ENCODE data around the gene CAV1.

CAV1 gene

DNA sequence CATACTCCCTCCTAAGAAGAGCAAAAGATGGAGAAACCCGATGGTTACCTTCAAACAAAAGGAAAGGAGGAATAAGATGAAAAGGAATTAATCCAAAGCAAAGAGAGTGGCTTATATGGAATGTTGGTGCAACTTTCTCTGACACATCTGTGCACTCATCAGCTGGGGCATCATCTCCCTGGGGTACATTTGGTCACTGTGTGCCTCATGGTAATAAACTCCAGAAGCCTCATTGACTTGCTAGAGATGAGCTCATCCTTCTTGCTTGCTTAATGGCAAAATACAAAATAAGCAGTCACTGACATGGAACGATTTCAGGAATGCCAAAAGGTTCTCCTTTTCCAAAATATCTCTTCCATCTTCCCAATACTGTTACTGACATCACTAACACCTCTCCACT is 22.5 kb downstream of the CAV1 start:
- DNase-seq (ENCODE audit: low spot score), result no peak
- no peak overlapping the region for H3K27ac Mint-ChIP-seq
- H3K9me3 Mint-ChIP-seq, result no peaks in the 10 kb centered on the region
- H3K27me3 Mint-ChIP-seq (ENCODE audit: low read depth), result peaks cover 8% of the 10 kb centered on the region
- H3K4me1 Mint-ChIP-seq (ENCODE audit: low read depth), result no peaks in the 10 kb centered on the region
- H3K4me3 Mint-ChIP-seq, result no peak overlapping the region
- no peaks in the 10 kb centered on the region for H3K36me3 Mint-ChIP-seq (ENCODE audit: low read depth)

GRCh38 chr7:116548506-116548905 is 23.7 kb downstream of the CAV1 start:
- Mint-ChIP-seq H3K9me3 (no peaks in the 10 kb centered on the region), H3K36me3 (ENCODE audit: low read depth) (no peaks in the 10 kb centered on the region), H3K27me3 (ENCODE audit: low read depth) (peaks cover 9% of the 10 kb centered on the region), H3K4me3 (no peak overlapping the region), H3K27ac (no peak overlapping the region), H3K4me1 (ENCODE audit: low read depth) (no peaks in the 10 kb centered on the region)
- DNase-seq (ENCODE audit: low spot score), result no peak

- no peaks in the 10 kb centered on the region for H3K36me3 Mint-ChIP-seq (ENCODE audit: low read depth)
- no peak overlapping the region for H3K4me3 Mint-ChIP-seq
- no peaks in the 10 kb centered on the region for H3K4me1 Mint-ChIP-seq (ENCODE audit: low read depth)
- H3K27ac Mint-ChIP-seq, result no peak overlapping the region
- H3K9me3 Mint-ChIP-seq, result no peaks in the 10 kb centered on the region
- no peak for DNase-seq (ENCODE audit: low spot score)
- peaks cover 15% of the 10 kb centered on the region for H3K27me3 Mint-ChIP-seq (ENCODE audit: low read depth)
Measured at GRCh38 chr7:116549370-116549769, 24.5 kb downstream of the CAV1 start.

DNA sequence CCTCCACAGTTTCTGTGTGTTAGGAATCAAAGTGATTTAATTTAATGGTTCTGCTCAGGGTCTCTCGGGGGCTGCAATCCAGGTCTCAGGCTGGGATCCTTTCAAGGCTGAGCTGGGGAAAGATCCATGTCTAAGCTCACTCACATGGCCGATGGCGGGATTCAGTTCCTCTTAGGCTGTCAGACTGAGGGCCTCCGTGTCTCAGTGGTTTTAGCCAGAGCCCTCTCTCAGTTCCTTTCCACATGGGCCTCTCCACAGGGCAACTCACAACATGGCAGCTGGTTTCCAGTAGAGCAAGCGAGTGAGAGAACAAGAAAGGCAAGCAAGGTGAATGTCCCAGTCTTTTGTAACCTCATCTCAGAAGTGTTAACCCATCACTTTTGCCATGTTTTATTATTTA is 26.9 kb downstream of the CAV1 start:
- no peaks in the 10 kb centered on the region for H3K36me3 Mint-ChIP-seq (ENCODE audit: low read depth)
- no peak for DNase-seq (ENCODE audit: low spot score)
- H3K4me1 Mint-ChIP-seq (ENCODE audit: low read depth), result no peaks in the 10 kb centered on the region
- H3K27ac Mint-ChIP-seq, result no peak overlapping the region
- no peak overlapping the region for H3K4me3 Mint-ChIP-seq
- H3K27me3 Mint-ChIP-seq (ENCODE audit: low read depth), result peaks cover 15% of the 10 kb centered on the region
- no peaks in the 10 kb centered on the region for H3K9me3 Mint-ChIP-seq

DNA sequence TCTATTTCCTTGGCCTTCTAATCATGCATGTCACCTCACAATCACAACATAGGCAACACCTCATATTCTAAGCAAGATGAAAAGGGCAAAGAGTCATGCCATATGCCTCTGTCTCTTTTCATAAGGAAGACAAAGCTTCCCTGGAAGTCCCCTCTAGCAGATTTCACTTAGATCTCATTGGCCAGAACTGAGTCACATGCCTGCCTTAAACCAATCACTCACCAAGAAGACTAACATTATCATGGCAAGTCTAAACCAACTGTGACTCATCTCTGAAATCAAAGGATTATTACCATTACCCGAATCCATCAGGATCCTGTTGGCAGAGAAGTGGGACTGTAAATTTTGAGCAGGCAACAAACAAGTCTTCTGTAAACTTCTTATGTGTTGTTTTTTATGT is 27.8 kb downstream of the CAV1 start:
- no peaks in the 10 kb centered on the region for H3K36me3 Mint-ChIP-seq (ENCODE audit: low read depth)
- no peaks in the 10 kb centered on the region for H3K4me1 Mint-ChIP-seq (ENCODE audit: low read depth)
- peaks cover 14% of the 10 kb centered on the region for H3K27me3 Mint-ChIP-seq (ENCODE audit: low read depth)
- H3K27ac Mint-ChIP-seq, result no peak overlapping the region
- H3K9me3 Mint-ChIP-seq, result no peaks in the 10 kb centered on the region
- H3K4me3 Mint-ChIP-seq, result no peak overlapping the region
- no peak for DNase-seq (ENCODE audit: low spot score)

GRCh38 chr7:116553168-116553964 is 28.5 kb downstream of the CAV1 start:
- Mint-ChIP-seq H3K9me3 (no peaks in the 10 kb centered on the region), H3K36me3 (ENCODE audit: low read depth) (no peaks in the 10 kb centered on the region), H3K27ac (no peak overlapping the region), H3K4me3 (no peak overlapping the region), H3K4me1 (ENCODE audit: low read depth) (no peaks in the 10 kb centered on the region), H3K27me3 (ENCODE audit: low read depth) (peaks cover 19% of the 10 kb centered on the region)
- DNase-seq (ENCODE audit: low spot score), result no peak

DNA sequence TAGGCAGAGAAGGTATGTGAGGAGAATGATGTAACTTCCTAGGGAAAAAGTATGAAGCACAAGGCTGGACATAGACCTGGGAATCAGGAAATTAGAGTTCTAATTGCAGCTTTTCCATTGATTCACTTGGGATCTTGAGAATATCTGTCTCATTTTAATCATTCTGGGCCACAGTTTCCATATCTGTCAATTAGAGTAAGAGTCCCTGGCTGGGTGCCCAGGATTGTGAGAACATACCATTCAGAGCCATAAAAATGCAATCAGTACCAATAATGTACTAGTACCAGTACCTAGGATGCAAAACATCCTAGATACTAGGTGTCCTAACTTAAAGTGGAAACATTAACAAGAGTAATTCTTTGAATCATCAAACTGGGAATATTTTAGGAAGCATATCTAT is 29.6 kb downstream of the CAV1 start:
- DNase-seq (ENCODE audit: low spot score), result no peak
- Mint-ChIP-seq H3K9me3 (no peaks in the 10 kb centered on the region), H3K36me3 (ENCODE audit: low read depth) (no peaks in the 10 kb centered on the region), H3K4me3 (no peak overlapping the region), H3K4me1 (ENCODE audit: low read depth) (no peaks in the 10 kb centered on the region), H3K27me3 (ENCODE audit: low read depth) (peaks cover 25% of the 10 kb centered on the region), H3K27ac (no peak overlapping the region)

GRCh38 chr7:116554911-116555310 is 30.1 kb downstream of the CAV1 start:
- no peak for DNase-seq (ENCODE audit: low spot score)
- H3K4me1 Mint-ChIP-seq (ENCODE audit: low read depth), result no peaks in the 10 kb centered on the region
- H3K27ac Mint-ChIP-seq, result no peak overlapping the region
- no peak overlapping the region for H3K4me3 Mint-ChIP-seq
- H3K9me3 Mint-ChIP-seq, result no peaks in the 10 kb centered on the region
- H3K27me3 Mint-ChIP-seq (ENCODE audit: low read depth), result peaks cover 28% of the 10 kb centered on the region
- H3K36me3 Mint-ChIP-seq (ENCODE audit: low read depth), result no peaks in the 10 kb centered on the region

GRCh38 chr7:116557066-116557585 is 32.3 kb downstream of the CAV1 start:
- DNase-seq (ENCODE audit: low spot score), result no peak
- no peaks in the 10 kb centered on the region for H3K4me1 Mint-ChIP-seq (ENCODE audit: low read depth)

DNA sequence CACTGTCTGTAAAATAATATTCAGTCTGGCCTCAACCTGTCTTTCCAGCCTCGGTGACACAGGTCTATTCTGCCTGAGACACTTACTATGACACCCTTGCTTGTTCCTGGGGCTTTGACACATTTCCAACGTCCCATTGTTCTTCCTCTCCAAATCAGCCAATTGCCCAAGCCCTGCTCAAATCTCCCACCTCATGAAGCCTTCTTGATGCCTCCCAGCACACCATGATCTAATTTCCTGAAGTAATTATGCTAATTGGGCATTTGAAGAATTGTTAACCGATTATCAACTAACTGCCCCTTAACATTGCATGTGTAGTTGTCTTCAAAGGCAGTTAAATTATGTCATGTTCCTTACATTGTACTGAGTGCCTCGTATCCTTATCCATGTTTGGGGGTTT is 33.1 kb downstream of the CAV1 start:
- Mint-ChIP-seq H3K4me3 (no peak overlapping the region), H3K9me3 (no peaks in the 10 kb centered on the region), H3K36me3 (ENCODE audit: low read depth) (no peaks in the 10 kb centered on the region), H3K27me3 (ENCODE audit: low read depth) (peaks cover 37% of the 10 kb centered on the region), H3K27ac (no peak overlapping the region), H3K4me1 (ENCODE audit: low read depth) (no peaks in the 10 kb centered on the region)
- no peak for DNase-seq (ENCODE audit: low spot score)

More at GRCh38 chr7:116557066-116557585, 32.3 kb downstream of the CAV1 start:
- peaks cover 35% of the 10 kb centered on the region for H3K27me3 Mint-ChIP-seq (ENCODE audit: low read depth)
- no peaks in the 10 kb centered on the region for H3K9me3 Mint-ChIP-seq
- H3K36me3 Mint-ChIP-seq (ENCODE audit: low read depth), result no peaks in the 10 kb centered on the region
- no peak overlapping the region for H3K27ac Mint-ChIP-seq
- no peak overlapping the region for H3K4me3 Mint-ChIP-seq

DNA sequence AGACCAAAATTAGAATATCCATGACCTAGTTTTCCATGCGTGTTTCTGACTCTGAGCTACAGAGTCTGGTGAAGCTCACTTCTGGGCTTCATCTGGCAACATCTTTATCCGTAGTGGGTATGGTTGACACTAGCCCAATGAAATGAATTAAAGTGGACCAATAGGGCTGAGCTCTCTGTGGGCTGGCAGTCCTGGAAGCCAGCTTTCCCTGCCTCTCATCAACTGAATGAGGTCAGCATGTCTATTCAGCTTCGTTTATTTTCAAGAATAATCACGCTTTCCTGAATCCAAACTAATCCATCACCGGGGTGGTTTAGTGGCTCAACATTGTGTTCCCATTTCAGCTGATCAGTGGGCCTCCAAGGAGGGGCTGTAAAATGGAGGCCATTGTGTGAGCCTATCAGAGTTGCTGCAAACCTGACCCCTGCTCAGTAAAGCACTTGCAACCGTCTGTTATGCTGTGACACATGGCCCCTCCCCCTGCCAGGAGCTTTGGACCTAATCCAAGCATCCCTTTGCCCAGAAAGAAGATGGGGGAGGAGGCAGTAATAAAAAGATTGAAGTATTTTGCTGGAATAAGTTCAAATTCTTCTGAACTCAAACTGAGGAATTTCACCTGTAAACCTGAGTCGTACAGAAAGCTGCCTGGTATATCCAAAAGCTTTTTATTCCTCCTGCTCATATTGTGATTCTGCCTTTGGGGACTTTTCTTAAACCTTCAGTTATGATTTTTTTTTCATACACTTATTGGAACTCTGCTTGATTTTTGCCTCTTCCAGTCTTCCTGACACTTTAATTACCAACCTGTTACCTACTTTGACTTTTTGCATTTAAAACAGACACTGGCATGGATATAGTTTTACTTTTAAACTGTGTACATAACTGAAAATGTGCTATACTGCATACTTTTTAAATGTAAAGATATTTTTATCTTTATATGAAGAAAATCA is 35.5 kb downstream of the CAV1 start:
- no peaks in the 10 kb centered on the region for H3K9me3 Mint-ChIP-seq
- DNase-seq (ENCODE audit: low spot score), result no peak
- no peak overlapping the region for H3K4me3 Mint-ChIP-seq
- H3K27ac Mint-ChIP-seq, result no peak overlapping the region
- no peaks in the 10 kb centered on the region for H3K36me3 Mint-ChIP-seq (ENCODE audit: low read depth)
- H3K4me1 Mint-ChIP-seq (ENCODE audit: low read depth), result no peaks in the 10 kb centered on the region
- H3K27me3 Mint-ChIP-seq (ENCODE audit: low read depth), result peaks cover 32% of the 10 kb centered on the region

- Mint-ChIP-seq H3K27me3 (ENCODE audit: low read depth) (peaks cover 32% of the 10 kb centered on the region), H3K4me3 (no peak overlapping the region), H3K9me3 (no peaks in the 10 kb centered on the region), H3K27ac (no peak overlapping the region), H3K4me1 (ENCODE audit: low read depth) (no peaks in the 10 kb centered on the region), H3K36me3 (ENCODE audit: low read depth) (no peaks in the 10 kb centered on the region)
- DNase-seq (ENCODE audit: low spot score), result no peak
Measured at GRCh38 chr7:116561697-116562483, 37.1 kb downstream of the CAV1 start.

GRCh38 chr7:116562529-116563121 is 37.8 kb downstream of the CAV1 start:
- no peak overlapping the region for H3K27ac Mint-ChIP-seq
- no peak overlapping the region for H3K4me3 Mint-ChIP-seq
- no peaks in the 10 kb centered on the region for H3K36me3 Mint-ChIP-seq (ENCODE audit: low read depth)
- H3K9me3 Mint-ChIP-seq, result no peaks in the 10 kb centered on the region
- no peaks in the 10 kb centered on the region for H3K4me1 Mint-ChIP-seq (ENCODE audit: low read depth)
- DNase-seq (ENCODE audit: low spot score), result no peak
- H3K27me3 Mint-ChIP-seq (ENCODE audit: low read depth), result peaks cover 31% of the 10 kb centered on the region
